Kidney tubule cell (primary cell): Measurements from ENCODE around the gene SLC25A2.

Source experiments
- DNase-seq: peaks from one replicate; pipeline ENCODE4 v3.0.0-alpha.2; 2018; ENCODE audit warnings: low spot score

The SLC25A2 gene

GRCh38 chr5:141313711-141314110 lies 9.9 kb upstream of the SLC25A2 start:
- DNase-seq = no peak

- no peak for DNase-seq
These were observed 2.8 kb upstream of the SLC25A2 start for GRCh38 chr5:141306630-141307029.

- no peak for DNase-seq
These were observed 5.5 kb downstream of the SLC25A2 start for GRCh38 chr5:141298376-141298775.

- DNase-seq = no peak
These were observed 30.9 kb downstream of the SLC25A2 start for GRCh38 chr5:141272906-141273305.

- DNase-seq = no peak
These were observed 34.7 kb downstream of the SLC25A2 start for GRCh38 chr5:141269195-141269594.

- no peak for DNase-seq
These were observed 42.7 kb downstream of the SLC25A2 start for GRCh38 chr5:141261238-141261546.

- DNase-seq = peak; percentile 5
These were observed 43.2 kb downstream of the SLC25A2 start for GRCh38 chr5:141260458-141261237.

GRCh38 chr5:141258948-141259347 lies 44.9 kb downstream of the SLC25A2 start:
- DNase-seq = no peak

- DNase-seq = no peak
These were observed 45.4 kb downstream of the SLC25A2 start for GRCh38 chr5:141258464-141258863.
